Endothelial cell (in vitro differentiated cells): ENCODE data around the gene ATXN3L. TPM values are rescaled to one million over a fixed set of nuclear protein-coding genes. Genes with fewer than 3 reads are reported as not detected.

ENCODE experiments used
- DNase-seq: peaks from one replicate; pipeline ENCODE4 v3.0.0; 2021; ENCODE audit warnings: low spot score
- H3K27ac Mint-ChIP-seq: one replicate; pipeline ENCODE4 v1.8.0; 2021; ENCODE audit warnings: mixed read lengths, inconsistent platforms; ENCODE audit not compliant: unreplicated experiment
- H3K27me3 Mint-ChIP-seq: one replicate; pipeline ENCODE4 v1.8.0; 2021; ENCODE audit warnings: mild to moderate bottlenecking, moderate library complexity, mixed read lengths, inconsistent platforms; ENCODE audit not compliant: unreplicated experiment
- H3K36me3 Mint-ChIP-seq: one replicate; pipeline ENCODE4 v1.8.0; 2021; ENCODE audit warnings: mild to moderate bottlenecking, low read depth, mixed read lengths, inconsistent platforms; ENCODE audit not compliant: unreplicated experiment
- H3K4me1 Mint-ChIP-seq: one replicate; pipeline ENCODE4 v1.8.0; 2021; ENCODE audit warnings: mild to moderate bottlenecking, mixed read lengths, inconsistent platforms; ENCODE audit not compliant: unreplicated experiment
- H3K4me3 Mint-ChIP-seq: one replicate; pipeline ENCODE4 v1.8.0; 2021; ENCODE audit warnings: mild to moderate bottlenecking, mixed read lengths, inconsistent platforms; ENCODE audit not compliant: unreplicated experiment
- H3K9me3 Mint-ChIP-seq: one replicate; pipeline ENCODE4 v1.8.0; 2021; ENCODE audit warnings: mixed read lengths, inconsistent platforms; ENCODE audit not compliant: unreplicated experiment
- CTCF ChIP-seq: fragments of 200-600 bp; sonication (generic); IDR thresholded peaks from one replicate; pipeline ENCODE4 v1.5.0; 2021; ENCODE audit warnings: antibody characterized with exemption; ENCODE audit not compliant: unreplicated experiment
- total RNA-seq: library from RNA; stranded (reverse); fragmentation: NEBNext Ultra II Directional; extraction: Animal tissue kit (Norgen Biotek cat#: 25700); gene quantifications from one replicate; pipeline ENCODE4 v1.2.1, GENCODE V29; 2021; ENCODE audit not compliant: unreplicated experiment

ATXN3L gene
- total RNA-seq, 1 donor from 2014 or later, result not detected

GRCh38 chrX:13298836-13299235 is 21.0 kb downstream of the ATXN3L start:
- H3K4me1 Mint-ChIP-seq, result peaks cover 2% of the 10 kb centered on the region
- no peaks in the 10 kb centered on the region for H3K27me3 Mint-ChIP-seq

GRCh38 chrX:13295841-13296240 is 24.0 kb downstream of the ATXN3L start:
- DNase-seq, result no peak
- no peaks in the 10 kb centered on the region for H3K36me3 Mint-ChIP-seq
- H3K4me1 Mint-ChIP-seq, result peaks cover 3% of the 10 kb centered on the region
- H3K27ac Mint-ChIP-seq, result no peak overlapping the region
- no peak overlapping the region for H3K4me3 Mint-ChIP-seq
- H3K9me3 Mint-ChIP-seq, result no peaks in the 10 kb centered on the region
- H3K27me3 Mint-ChIP-seq, result no peaks in the 10 kb centered on the region
- TF ChIP-seq CTCF, result no peak

More at GRCh38 chrX:13298836-13299235, 21.0 kb downstream of the ATXN3L start:
- no peaks in the 10 kb centered on the region for H3K36me3 Mint-ChIP-seq
- no peaks in the 10 kb centered on the region for H3K9me3 Mint-ChIP-seq
- H3K27ac Mint-ChIP-seq, result no peak overlapping the region
- H3K4me3 Mint-ChIP-seq, result no peak overlapping the region
- TF ChIP-seq CTCF, result no peak
- DNase-seq, result no peak

GRCh38 chrX:13293700-13294099 is 26.2 kb downstream of the ATXN3L start:
- no peak overlapping the region for H3K4me3 Mint-ChIP-seq
- DNase-seq, result no peak
- no peaks in the 10 kb centered on the region for H3K9me3 Mint-ChIP-seq
- no peak for TF ChIP-seq CTCF
- H3K27me3 Mint-ChIP-seq, result no peaks in the 10 kb centered on the region
- peaks cover 3% of the 10 kb centered on the region for H3K4me1 Mint-ChIP-seq
- no peaks in the 10 kb centered on the region for H3K36me3 Mint-ChIP-seq
- no peak overlapping the region for H3K27ac Mint-ChIP-seq

- no peaks in the 10 kb centered on the region for H3K9me3 Mint-ChIP-seq
- H3K27ac Mint-ChIP-seq, result no peak overlapping the region
- DNase-seq, result no peak
- peaks cover 3% of the 10 kb centered on the region for H3K4me1 Mint-ChIP-seq
- no peak overlapping the region for H3K4me3 Mint-ChIP-seq
- no peaks in the 10 kb centered on the region for H3K27me3 Mint-ChIP-seq
- H3K36me3 Mint-ChIP-seq, result no peaks in the 10 kb centered on the region
- no peak for TF ChIP-seq CTCF
Measured at GRCh38 chrX:13290891-13291614, 28.8 kb downstream of the ATXN3L start.

GRCh38 chrX:13288671-13289070 is 31.2 kb downstream of the ATXN3L start:
- Mint-ChIP-seq H3K4me1 (peaks cover 4% of the 10 kb centered on the region), H3K27ac (no peak overlapping the region), H3K4me3 (no peak overlapping the region), H3K36me3 (no peaks in the 10 kb centered on the region), H3K27me3 (no peaks in the 10 kb centered on the region), H3K9me3 (no peaks in the 10 kb centered on the region)
- TF ChIP-seq CTCF, result no peak
- DNase-seq, result no peak
